A673 (cell line): Measurements from ENCODE around the gene BEND3.
"Not testable (repeated sequence)": the region's sequence is repeated elsewhere in the genome, so short reads cannot be mapped to it uniquely, and the experiment has no call there.

ENCODE experiments used
- EZH2 ChIP-seq: fragments of 200-600 bp; sonication (generic); IDR thresholded peaks from 2 replicates; pipeline ENCODE4 v1.6.1; 2017; ENCODE audit warnings: borderline replicate concordance, low read depth, mild to moderate bottlenecking, mixed read lengths, antibody characterized with exemption, low read length; ENCODE audit not compliant: poor library complexity, severe bottlenecking
- TF ChIP-seq, protein P1 (sequence below): fragments of 300-800, 200-600 bp; sonication (generic); conservative IDR thresholded peaks from 2 replicates; pipeline ENCODE4 v1.5.1; 2017; ENCODE audit warnings: low read depth, mild to moderate bottlenecking, antibody characterized with exemption, low read length, moderate library complexity, mixed read lengths

DNA sequence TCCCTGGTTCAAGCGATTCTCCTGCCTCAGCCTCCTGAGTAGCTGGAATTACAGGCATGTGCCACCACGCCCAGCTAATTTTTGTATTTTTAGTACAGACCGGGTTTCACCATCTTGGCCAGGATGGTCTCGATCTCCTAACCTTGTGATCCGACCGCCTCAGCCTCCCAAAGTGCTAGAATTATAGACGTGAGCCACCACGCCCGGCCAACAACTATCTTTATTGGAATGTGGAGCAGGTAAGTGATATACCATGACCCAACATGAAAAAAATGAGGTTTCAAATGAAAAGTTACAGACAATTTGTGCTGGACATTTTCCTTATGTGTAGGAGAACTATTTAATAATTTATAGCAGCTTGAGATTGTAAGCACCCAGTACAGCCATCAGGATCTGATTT is 3.2 kb upstream of the BEND3 start:
- TF ChIP-seq, protein P1, sequence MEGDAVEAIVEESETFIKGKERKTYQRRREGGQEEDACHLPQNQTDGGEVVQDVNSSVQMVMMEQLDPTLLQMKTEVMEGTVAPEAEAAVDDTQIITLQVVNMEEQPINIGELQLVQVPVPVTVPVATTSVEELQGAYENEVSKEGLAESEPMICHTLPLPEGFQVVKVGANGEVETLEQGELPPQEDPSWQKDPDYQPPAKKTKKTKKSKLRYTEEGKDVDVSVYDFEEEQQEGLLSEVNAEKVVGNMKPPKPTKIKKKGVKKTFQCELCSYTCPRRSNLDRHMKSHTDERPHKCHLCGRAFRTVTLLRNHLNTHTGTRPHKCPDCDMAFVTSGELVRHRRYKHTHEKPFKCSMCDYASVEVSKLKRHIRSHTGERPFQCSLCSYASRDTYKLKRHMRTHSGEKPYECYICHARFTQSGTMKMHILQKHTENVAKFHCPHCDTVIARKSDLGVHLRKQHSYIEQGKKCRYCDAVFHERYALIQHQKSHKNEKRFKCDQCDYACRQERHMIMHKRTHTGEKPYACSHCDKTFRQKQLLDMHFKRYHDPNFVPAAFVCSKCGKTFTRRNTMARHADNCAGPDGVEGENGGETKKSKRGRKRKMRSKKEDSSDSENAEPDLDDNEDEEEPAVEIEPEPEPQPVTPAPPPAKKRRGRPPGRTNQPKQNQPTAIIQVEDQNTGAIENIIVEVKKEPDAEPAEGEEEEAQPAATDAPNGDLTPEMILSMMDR: not testable (repeated sequence)
- not testable (repeated sequence) for TF ChIP-seq EZH2
